ENCODE data around the gene RAB5IF. TPM values are rescaled to one million over a fixed set of nuclear protein-coding genes. Genes with fewer than 3 reads are reported as not detected.

Gene RAB5IF
- total and polyA plus RNA-seq, 2 of the 8 experiments (the other 6 are each of a cell fraction or from before 2014, with no cell fraction given) = 95.5 to 148 TPM

- no peak overlapping the region for H3K4ac ChIP-seq (replicated peaks; ENCODE audit: insufficient read length, low read depth, low read length)
- peaks cover 1 to 13% (median 6%) of the 10 kb centered on the region in 4 experiments; a peak in 4 of 7 replicates for H3K4me1 ChIP-seq (replicated peaks in 1 of 4; ENCODE audit: control insufficient read depth in 3 of 4, insufficient read depth in 4 of 4, low read length in 3 of 4)
- no peaks in the 10 kb centered on the region for H3K79me1 ChIP-seq (ENCODE audit: low read depth, low read length)
- no peaks in the 10 kb centered on the region for H3K23me2 ChIP-seq (ENCODE audit: low read depth, low read length)
- no peak overlapping the region for H2BK15ac ChIP-seq (ENCODE audit: low read length)
- H2BK5ac ChIP-seq (ENCODE audit: low read depth, low read length) = no peak overlapping the region
- H3K79me2 ChIP-seq (ENCODE audit: control insufficient read depth in 1 of 2, insufficient read depth in 2 of 2, low read length in 2 of 2) = no peaks in the 10 kb centered on the region
- DNase-seq (ENCODE audit: low read depth in 1 of 2, low spot score in 2 of 2) (no peak), FAIRE-seq (no peak)
- H2AK5ac ChIP-seq (ENCODE audit: low read depth, low read length) = no peak overlapping the region
- no peak overlapping the region for H3K14ac ChIP-seq (ENCODE audit: insufficient read length)
- POLR2A ChIA-PET (ENCODE audit: partially characterized antibody) = interaction anchor here (1.1 kb wide), 1 partner anchor 35 kb away, joined by 5 read pairs; no protein-coding TSS in a partner anchor
- H4K8ac ChIP-seq (ENCODE audit: extremely low read depth, insufficient read depth, low read length) = no peak overlapping the region
- no peak overlapping the region for H3K56ac ChIP-seq (replicated peaks; ENCODE audit: insufficient read length, low read depth, low read length)
- TF ChIP-seq SAP30 (IDR thresholded peaks at IDR 0.05; ENCODE audit: insufficient read depth, insufficient replicate concordance, low read length) (no peak), BACH1 (IDR thresholded peaks at IDR 0.05; ENCODE audit: low read length) (no peak), MAX (IDR thresholded peaks at IDR 0.05) (no peak), SRF (IDR thresholded peaks at IDR 0.05; ENCODE audit: low read depth, low read length) (no peak), ZNF274 (IDR thresholded peaks at IDR 0.05; ENCODE audit: borderline replicate concordance, extremely low read depth, low read length) (no peak), SIRT6 (IDR thresholded peaks at IDR 0.05; ENCODE audit: low read length) (no peak), EP300 (IDR thresholded peaks at IDR 0.05; ENCODE audit: borderline replicate concordance in 1 of 2, low read depth in 2 of 2, low read length in 2 of 2) (no peak), E2F6 (IDR thresholded peaks at IDR 0.05) (no peak)
- H3K9me3 ChIP-seq (ENCODE audit: insufficient read depth in 2 of 2, low read depth in 1 of 2, low read length in 1 of 2) = no peaks in the 10 kb centered on the region
- H2BK20ac ChIP-seq (ENCODE audit: low read length) = no peak overlapping the region
- H3K36me3 ChIP-seq (ENCODE audit: control insufficient read depth in 2 of 4, insufficient read depth in 4 of 4, low read length in 3 of 4) = no peaks in the 10 kb centered on the region
- H3K18ac ChIP-seq (ENCODE audit: extremely low read depth, low read length) = no peak overlapping the region
- H3K9ac ChIP-seq (replicated peaks in 1 of 4; ENCODE audit: extremely low read depth in 1 of 4, low read depth in 3 of 4, low read length in 3 of 4) = no peak overlapping the region
- no peaks in the 10 kb centered on the region for H3K27me3 ChIP-seq (replicated peaks in 1 of 4; ENCODE audit: control insufficient read depth in 3 of 4, extremely low read depth in 1 of 4, insufficient read depth in 3 of 4, low read length in 3 of 4)
- no peak overlapping the region for H4K5ac ChIP-seq (ENCODE audit: insufficient read length, low read depth, low read length)
- CTCF ChIA-PET (ENCODE audit: partially characterized antibody) = interaction anchor here (0.8 to 4.1 kb wide), 3 partner anchors 10 to 37 kb away, joined by 3 to 19 read pairs (median 4); partner anchors contain the start of gene RAB5IF
- H4K91ac ChIP-seq (replicated peaks; ENCODE audit: insufficient read length, low read length) = no peak overlapping the region
- H4K20me1 ChIP-seq (replicated peaks in 1 of 2; ENCODE audit: control insufficient read depth in 1 of 2, insufficient read depth in 2 of 2, low read length in 2 of 2) = no peaks in the 10 kb centered on the region
- H3K4me2 ChIP-seq (ENCODE audit: insufficient read depth in 1 of 2, low read depth in 2 of 2, low read length in 2 of 2) = no peak overlapping the region
- no peak overlapping the region for H2AFZ ChIP-seq (ENCODE audit: low read length)
- H3K4me3 ChIP-seq (ENCODE audit: extremely low read depth in 1 of 4, insufficient read depth in 2 of 4, low read depth in 3 of 4, low read length in 4 of 4) = no peak overlapping the region
- H2BK120ac ChIP-seq (replicated peaks; ENCODE audit: low read depth, low read length) = no peak overlapping the region
- no peak overlapping the region for H2BK12ac ChIP-seq (ENCODE audit: low read depth, low read length)
- H3K23ac ChIP-seq (ENCODE audit: insufficient read length) = no peak overlapping the region
- 91% methylated on average over 5 of the region's 6 CpGs; no CpG with 5 or more reads in 1 of the 2 experiments for WGBS, 2 experiments (ENCODE audit: extremely low coverage in 1 of 2, insufficient coverage in 1 of 2, insufficient read length in 1 of 2, insufficient replicate concordance in 2 of 2, low coverage in 1 of 2, low lambda C conversion rate in 2 of 2, missing lambda C conversion rate in 1 of 2)
- H3K27ac ChIP-seq (ENCODE audit: low read depth, low read length) = no peak overlapping the region
Observed at GRCh38 chr20:36642136-36642535, 36.6 kb downstream of the RAB5IF start.
